ENCODE measurements around the gene SLC35F3.

DNA sequence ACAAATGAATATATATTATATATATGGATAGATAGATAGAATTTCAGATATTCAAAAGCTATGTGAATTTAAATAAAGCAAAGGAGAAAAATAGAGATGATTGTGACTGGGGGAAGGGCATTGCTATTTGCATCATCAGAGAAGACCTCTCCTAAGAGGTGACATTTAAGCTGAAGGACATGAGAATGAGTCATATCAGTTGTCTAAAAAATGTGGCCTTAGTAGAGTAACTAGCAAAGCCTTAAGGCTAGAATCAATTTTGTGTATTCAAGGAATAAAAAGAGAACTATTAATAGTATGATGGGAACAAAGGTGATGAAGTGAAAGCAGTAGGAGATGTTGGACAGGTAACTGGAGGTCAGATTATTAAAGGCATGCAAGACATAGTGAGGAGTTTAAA, 34.8 kb upstream of the SLC35F3 start:
- TF ChIP-seq POLR2A (IDR thresholded peaks at IDR 0.05; ENCODE audit: low read depth, low read length) (no peak), POLR2AphosphoS5 (IDR thresholded peaks at IDR 0.05; ENCODE audit: low read depth, low read length) (no peak), TAF1 (IDR thresholded peaks at IDR 0.05; ENCODE audit: low read depth, low read length) (no peak), POU2F2 (IDR thresholded peaks at IDR 0.05; ENCODE audit: low read depth, low read length) (no peak), SPI1 (IDR thresholded peaks at IDR 0.05; ENCODE audit: low read depth, low read length) (no peak), PAX5 (IDR thresholded peaks at IDR 0.05; ENCODE audit: insufficient read depth, low read length, severe bottlenecking) (no peak)

All from GM12891 (cell line).